WTC11 (cell line): ENCODE results near the gene BLMH. TPM values are rescaled to one million over a fixed set of nuclear protein-coding genes. Genes with fewer than 3 reads are reported as not detected.

Experiments
- ATAC-seq: fragments of 200-7000 bp; cut with Tn5 transposase; 2 replicates; pipeline ENCODE4 v1.10.0; 2021; ENCODE audit warnings: mild to moderate bottlenecking, moderate library complexity
- CTCF ChIA-PET: fragments of 300-600 bp; sonication (Branson Sonifier 250); formaldehyde crosslinking; loops from one replicate; lab custom pipeline; 2021; ENCODE audit warnings: antibody characterized with exemption; lab: Charles Lee
- POLR2A ChIA-PET: fragments of 350-600 bp; sonication (Branson Sonifier 250); formaldehyde crosslinking; loops from one replicate; lab custom pipeline; 2021; ENCODE audit warnings: antibody characterized with exemption; lab: Charles Lee
- DNase-seq: peaks from one replicate; pipeline ENCODE4 v3.0.0; 2021; ENCODE audit warnings: low spot score
- H3K27ac Mint-ChIP-seq: 2 replicates; pipeline ENCODE4 v1.8.0; 2021; ENCODE audit warnings: mixed read lengths
- H3K27me3 Mint-ChIP-seq: 2 replicates; pipeline ENCODE4 v1.8.0; 2021; ENCODE audit warnings: low read depth, mild to moderate bottlenecking, moderate library complexity, mixed read lengths
- H3K36me3 Mint-ChIP-seq: 2 replicates; pipeline ENCODE4 v1.8.0; 2021; ENCODE audit warnings: mixed read lengths
- H3K4me1 Mint-ChIP-seq: 2 replicates; pipeline ENCODE4 v1.8.0; 2022; ENCODE audit warnings: mixed read lengths
- H3K4me3 Mint-ChIP-seq: 2 replicates; pipeline ENCODE4 v1.8.0; 2021; ENCODE audit warnings: mild to moderate bottlenecking, moderate library complexity, mixed read lengths
- H3K9me3 Mint-ChIP-seq: 2 replicates; pipeline ENCODE4 v1.8.0; 2021; ENCODE audit warnings: mixed read lengths
- ESRRA ChIP-seq: sonication (generic); formaldehyde crosslinking; IDR thresholded peaks from 2 replicates; pipeline ENCODE4 v1.8.1; 2022; ENCODE audit warnings: mild to moderate bottlenecking, missing genetic modification reagents, borderline replicate concordance
- FOXK1 ChIP-seq: sonication (generic); formaldehyde crosslinking; IDR thresholded peaks from 2 replicates; pipeline ENCODE4 v1.8.0; 2022; ENCODE audit warnings: mild to moderate bottlenecking, moderate library complexity, missing genetic modification reagents
- IRF2 ChIP-seq: sonication (generic); formaldehyde crosslinking; IDR thresholded peaks from 2 replicates; pipeline ENCODE4 v1.8.0; 2022; ENCODE audit warnings: low read depth, missing genetic modification reagents, borderline replicate concordance
- JAZF1 ChIP-seq: fragments of 250-450 bp; sonication (Bioruptor Pico); IDR thresholded peaks from 2 replicates; pipeline ENCODE4 v1.9.0; 2021; ENCODE audit warnings: moderate library complexity, mild to moderate bottlenecking, inconsistent platforms
- JUN ChIP-seq: sonication (generic); formaldehyde crosslinking; IDR thresholded peaks from 2 replicates; pipeline ENCODE4 v1.8.0; 2023; ENCODE audit warnings: mild to moderate bottlenecking, missing genetic modification reagents
- SMAD3 ChIP-seq: sonication (generic); formaldehyde crosslinking; IDR thresholded peaks from 2 replicates; pipeline ENCODE4 v1.8.0; 2022; ENCODE audit warnings: missing genetic modification reagents, mild to moderate bottlenecking, borderline replicate concordance
- SP1 ChIP-seq: sonication (generic); formaldehyde crosslinking; conservative IDR thresholded peaks from 2 replicates; pipeline ENCODE4 v1.8.1; 2022; ENCODE audit warnings: missing genetic modification reagents
- TCF7 ChIP-seq: sonication (generic); formaldehyde crosslinking; IDR thresholded peaks from 2 replicates; pipeline ENCODE4 v1.8.0; 2022; ENCODE audit warnings: mild to moderate bottlenecking, low read depth, missing genetic modification reagents, moderate library complexity
- ZNF138 ChIP-seq: sonication (generic); formaldehyde crosslinking; conservative IDR thresholded peaks from 2 replicates; pipeline ENCODE4 v1.8.1; 2022; ENCODE audit warnings: mild to moderate bottlenecking, moderate library complexity, missing genetic modification reagents
- ZNF219 ChIP-seq: sonication (generic); formaldehyde crosslinking; IDR thresholded peaks from 2 replicates; pipeline ENCODE4 v1.8.0; 2023; ENCODE audit warnings: missing genetic modification reagents, mild to moderate bottlenecking, borderline replicate concordance
- ZNF263 ChIP-seq: sonication (generic); formaldehyde crosslinking; IDR thresholded peaks from 2 replicates; pipeline ENCODE4 v1.8.1; 2022; ENCODE audit warnings: low read depth, mild to moderate bottlenecking, moderate library complexity, missing genetic modification reagents
- ZNF416 ChIP-seq: fragments of 250-450 bp; sonication (Bioruptor Pico); IDR thresholded peaks from 2 replicates; pipeline ENCODE4 v1.9.0; 2021; ENCODE audit warnings: mild to moderate bottlenecking, inconsistent platforms
- ZNF671 ChIP-seq: fragments of 250-450 bp; sonication (Bioruptor Pico); IDR thresholded peaks from 2 replicates; pipeline ENCODE4 v1.8.0; 2021; ENCODE audit warnings: mild to moderate bottlenecking
- total RNA-seq: library from RNA; stranded (reverse); gene quantifications from 3 replicates; pipeline ENCODE4 v1.2.3, GENCODE V29; 2021
- TF ChIP-seq, protein P1 (sequence below): sonication (generic); formaldehyde crosslinking; conservative IDR thresholded peaks from 2 replicates; pipeline ENCODE4 v1.8.1; 2023; ENCODE audit warnings: mild to moderate bottlenecking, low read depth, missing genetic modification reagents, moderate library complexity
- TF ChIP-seq, protein P2 (sequence below): fragments of 250-450 bp; sonication (Bioruptor Pico); IDR thresholded peaks from 2 replicates; pipeline ENCODE4 v1.9.0; 2021; ENCODE audit warnings: moderate library complexity, mild to moderate bottlenecking, inconsistent platforms, borderline replicate concordance
- TF ChIP-seq, protein P3 (sequence below): sonication (generic); formaldehyde crosslinking; IDR thresholded peaks from 2 replicates; pipeline ENCODE4 v1.8.1; 2022; ENCODE audit warnings: low read depth, mild to moderate bottlenecking, moderate library complexity, missing genetic modification reagents, borderline replicate concordance
- TF ChIP-seq, protein P4 (sequence below): sonication (generic); formaldehyde crosslinking; IDR thresholded peaks from 2 replicates; pipeline ENCODE4 v1.8.1; 2022; ENCODE audit warnings: mild to moderate bottlenecking, moderate library complexity, missing genetic modification reagents
- TF ChIP-seq, protein P5 (sequence below): sonication (generic); formaldehyde crosslinking; IDR thresholded peaks from 2 replicates; pipeline ENCODE4 v1.8.1; 2023; ENCODE audit warnings: mild to moderate bottlenecking, missing genetic modification reagents, moderate library complexity
- TF ChIP-seq, protein P6 (sequence below): sonication (generic); formaldehyde crosslinking; IDR thresholded peaks from 2 replicates; pipeline ENCODE4 v1.8.1; 2023; ENCODE audit warnings: mild to moderate bottlenecking, missing genetic modification reagents
- TF ChIP-seq, protein P7 (sequence below): sonication (generic); formaldehyde crosslinking; IDR thresholded peaks from 2 replicates; pipeline ENCODE4 v1.8.0; 2022; ENCODE audit warnings: missing genetic modification reagents

BLMH gene
- total RNA-seq, 1 experiment from 2014 or later, result 63.9 TPM

DNA sequence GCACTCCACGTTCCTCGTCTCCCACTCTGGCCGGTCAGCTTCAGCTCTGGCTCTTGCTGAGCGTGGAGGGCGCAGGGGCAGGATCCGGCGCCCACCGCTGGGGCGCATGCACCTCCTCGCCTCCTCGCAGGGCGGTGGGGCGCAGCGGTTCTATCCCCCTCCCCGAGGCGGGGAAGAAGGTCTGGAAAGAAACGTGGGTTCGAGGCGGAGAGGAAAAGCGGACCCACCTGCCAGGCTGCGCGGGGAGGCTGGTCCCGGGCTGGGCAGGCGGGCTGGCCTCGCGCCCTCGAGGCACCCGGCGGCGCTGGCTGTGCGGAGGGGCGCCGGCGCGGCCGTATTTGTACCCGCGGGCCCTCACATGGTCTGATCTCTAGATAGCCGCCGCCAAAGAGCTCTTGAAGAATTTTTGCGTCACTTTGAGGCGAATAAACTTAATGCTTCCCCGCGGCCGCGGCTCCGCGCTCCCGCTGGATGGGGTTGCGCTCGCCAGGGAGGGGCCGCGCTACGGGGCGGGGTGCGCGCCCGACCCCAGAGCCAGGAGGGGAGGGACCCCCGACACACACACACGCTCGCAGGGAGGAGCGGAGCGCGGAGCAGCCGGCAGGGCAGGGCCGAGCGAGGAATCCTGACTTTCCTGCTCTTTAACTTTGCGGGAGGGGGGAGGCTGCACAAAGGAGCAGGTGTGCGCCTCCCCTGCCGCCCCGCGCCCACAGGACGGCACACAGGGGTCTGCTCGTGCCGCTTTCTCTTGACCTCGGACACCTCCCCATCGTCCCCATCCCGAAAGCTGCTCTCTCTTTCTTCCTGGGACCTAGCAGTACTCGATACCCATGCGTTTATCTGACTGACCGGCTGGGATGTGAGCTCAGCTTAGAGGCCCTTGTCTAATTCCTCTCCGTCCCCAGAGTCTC, 56.1 kb downstream of the BLMH start, which contains the start of gene SLC6A4 (continued):
- no peak for TF ChIP-seq ZNF416 (CRISPR knock-in tag)
- TF ChIP-seq, protein P1, sequence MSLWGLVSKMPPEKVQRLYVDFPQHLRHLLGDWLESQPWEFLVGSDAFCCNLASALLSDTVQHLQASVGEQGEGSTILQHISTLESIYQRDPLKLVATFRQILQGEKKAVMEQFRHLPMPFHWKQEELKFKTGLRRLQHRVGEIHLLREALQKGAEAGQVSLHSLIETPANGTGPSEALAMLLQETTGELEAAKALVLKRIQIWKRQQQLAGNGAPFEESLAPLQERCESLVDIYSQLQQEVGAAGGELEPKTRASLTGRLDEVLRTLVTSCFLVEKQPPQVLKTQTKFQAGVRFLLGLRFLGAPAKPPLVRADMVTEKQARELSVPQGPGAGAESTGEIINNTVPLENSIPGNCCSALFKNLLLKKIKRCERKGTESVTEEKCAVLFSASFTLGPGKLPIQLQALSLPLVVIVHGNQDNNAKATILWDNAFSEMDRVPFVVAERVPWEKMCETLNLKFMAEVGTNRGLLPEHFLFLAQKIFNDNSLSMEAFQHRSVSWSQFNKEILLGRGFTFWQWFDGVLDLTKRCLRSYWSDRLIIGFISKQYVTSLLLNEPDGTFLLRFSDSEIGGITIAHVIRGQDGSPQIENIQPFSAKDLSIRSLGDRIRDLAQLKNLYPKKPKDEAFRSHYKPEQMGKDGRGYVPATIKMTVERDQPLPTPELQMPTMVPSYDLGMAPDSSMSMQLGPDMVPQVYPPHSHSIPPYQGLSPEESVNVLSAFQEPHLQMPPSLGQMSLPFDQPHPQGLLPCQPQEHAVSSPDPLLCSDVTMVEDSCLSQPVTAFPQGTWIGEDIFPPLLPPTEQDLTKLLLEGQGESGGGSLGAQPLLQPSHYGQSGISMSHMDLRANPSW (CRISPR knock-in tag), result no peak
- TF ChIP-seq ZNF138 (CRISPR knock-in tag), result 0 out of 2 replicates have a peak, but pooled peaks have one; percentile 63
- TF ChIP-seq TCF7 (CRISPR knock-in tag), result peak; percentile 94
- TF ChIP-seq, protein P2, sequence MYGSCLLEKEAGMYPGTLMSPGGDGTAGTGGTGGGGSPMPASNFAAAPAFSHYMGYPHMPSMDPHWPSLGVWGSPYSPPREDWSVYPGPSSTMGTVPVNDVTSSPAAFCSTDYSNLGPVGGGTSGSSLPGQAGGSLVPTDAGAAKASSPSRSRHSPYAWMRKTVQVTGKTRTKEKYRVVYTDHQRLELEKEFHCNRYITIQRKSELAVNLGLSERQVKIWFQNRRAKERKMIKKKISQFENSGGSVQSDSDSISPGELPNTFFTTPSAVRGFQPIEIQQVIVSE, result no peak
- TF ChIP-seq JAZF1 (CRISPR knock-in tag), result no peak
- no peak for TF ChIP-seq SP1 (CRISPR knock-in tag)
- TF ChIP-seq, protein P3, sequence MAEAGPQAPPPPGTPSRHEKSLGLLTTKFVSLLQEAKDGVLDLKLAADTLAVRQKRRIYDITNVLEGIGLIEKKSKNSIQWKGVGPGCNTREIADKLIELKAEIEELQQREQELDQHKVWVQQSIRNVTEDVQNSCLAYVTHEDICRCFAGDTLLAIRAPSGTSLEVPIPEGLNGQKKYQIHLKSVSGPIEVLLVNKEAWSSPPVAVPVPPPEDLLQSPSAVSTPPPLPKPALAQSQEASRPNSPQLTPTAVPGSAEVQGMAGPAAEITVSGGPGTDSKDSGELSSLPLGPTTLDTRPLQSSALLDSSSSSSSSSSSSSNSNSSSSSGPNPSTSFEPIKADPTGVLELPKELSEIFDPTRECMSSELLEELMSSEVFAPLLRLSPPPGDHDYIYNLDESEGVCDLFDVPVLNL, result peak; percentile 86
- TF ChIP-seq IRF2 (CRISPR knock-in tag), result no peak
- peak; percentile 79; the same call in 1 of the 2 replicates for TF ChIP-seq FOXK1 (CRISPR knock-in tag)
- TF ChIP-seq SMAD3 (CRISPR knock-in tag), result no peak; the same call in 1 of the 2 replicates
- TF ChIP-seq, protein P4, sequence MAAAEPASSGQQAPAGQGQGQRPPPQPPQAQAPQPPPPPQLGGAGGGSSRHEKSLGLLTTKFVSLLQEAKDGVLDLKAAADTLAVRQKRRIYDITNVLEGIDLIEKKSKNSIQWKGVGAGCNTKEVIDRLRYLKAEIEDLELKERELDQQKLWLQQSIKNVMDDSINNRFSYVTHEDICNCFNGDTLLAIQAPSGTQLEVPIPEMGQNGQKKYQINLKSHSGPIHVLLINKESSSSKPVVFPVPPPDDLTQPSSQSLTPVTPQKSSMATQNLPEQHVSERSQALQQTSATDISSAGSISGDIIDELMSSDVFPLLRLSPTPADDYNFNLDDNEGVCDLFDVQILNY (CRISPR knock-in tag), result peak; percentile 98
- peak; percentile 97 for TF ChIP-seq ZNF219 (CRISPR knock-in tag)

DNA sequence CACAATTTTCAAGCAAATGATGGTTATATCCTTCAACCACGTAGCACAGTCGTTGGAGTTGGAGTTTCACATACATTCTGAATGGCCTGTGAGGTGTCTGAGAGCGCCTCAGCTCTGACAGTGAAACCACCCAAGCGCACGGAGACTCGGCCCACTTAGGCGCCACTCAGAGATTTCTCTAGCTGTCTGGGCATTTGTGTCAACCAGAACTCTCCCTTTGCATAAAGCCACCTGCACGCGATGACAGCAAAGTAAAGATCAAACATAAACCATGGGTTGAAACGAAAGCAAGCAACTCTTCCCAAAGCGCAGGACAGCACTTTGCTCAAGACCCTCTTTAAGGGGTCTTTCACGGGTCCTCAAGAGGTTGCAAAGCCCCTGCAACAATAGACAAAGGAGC, 56.8 kb downstream of the BLMH start:
- POLR2A ChIA-PET, result no interaction called here
- TF ChIP-seq ESRRA (CRISPR knock-in tag), result no peak
- TF ChIP-seq ZNF263 (CRISPR knock-in tag), result no peak
- TF ChIP-seq, protein P5, sequence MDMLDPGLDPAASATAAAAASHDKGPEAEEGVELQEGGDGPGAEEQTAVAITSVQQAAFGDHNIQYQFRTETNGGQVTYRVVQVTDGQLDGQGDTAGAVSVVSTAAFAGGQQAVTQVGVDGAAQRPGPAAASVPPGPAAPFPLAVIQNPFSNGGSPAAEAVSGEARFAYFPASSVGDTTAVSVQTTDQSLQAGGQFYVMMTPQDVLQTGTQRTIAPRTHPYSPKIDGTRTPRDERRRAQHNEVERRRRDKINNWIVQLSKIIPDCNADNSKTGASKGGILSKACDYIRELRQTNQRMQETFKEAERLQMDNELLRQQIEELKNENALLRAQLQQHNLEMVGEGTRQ (CRISPR knock-in tag), result no peak
- no peak for TF ChIP-seq JAZF1 (CRISPR knock-in tag)
- TF ChIP-seq, protein P6, sequence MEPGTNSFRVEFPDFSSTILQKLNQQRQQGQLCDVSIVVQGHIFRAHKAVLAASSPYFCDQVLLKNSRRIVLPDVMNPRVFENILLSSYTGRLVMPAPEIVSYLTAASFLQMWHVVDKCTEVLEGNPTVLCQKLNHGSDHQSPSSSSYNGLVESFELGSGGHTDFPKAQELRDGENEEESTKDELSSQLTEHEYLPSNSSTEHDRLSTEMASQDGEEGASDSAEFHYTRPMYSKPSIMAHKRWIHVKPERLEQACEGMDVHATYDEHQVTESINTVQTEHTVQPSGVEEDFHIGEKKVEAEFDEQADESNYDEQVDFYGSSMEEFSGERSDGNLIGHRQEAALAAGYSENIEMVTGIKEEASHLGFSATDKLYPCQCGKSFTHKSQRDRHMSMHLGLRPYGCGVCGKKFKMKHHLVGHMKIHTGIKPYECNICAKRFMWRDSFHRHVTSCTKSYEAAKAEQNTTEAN (CRISPR knock-in tag), result no peak
- no peak for TF ChIP-seq ZNF671
- TF ChIP-seq SP1 (CRISPR knock-in tag), result no peak
- TF ChIP-seq JUN (CRISPR knock-in tag), result no peak
- TF ChIP-seq, protein P7, sequence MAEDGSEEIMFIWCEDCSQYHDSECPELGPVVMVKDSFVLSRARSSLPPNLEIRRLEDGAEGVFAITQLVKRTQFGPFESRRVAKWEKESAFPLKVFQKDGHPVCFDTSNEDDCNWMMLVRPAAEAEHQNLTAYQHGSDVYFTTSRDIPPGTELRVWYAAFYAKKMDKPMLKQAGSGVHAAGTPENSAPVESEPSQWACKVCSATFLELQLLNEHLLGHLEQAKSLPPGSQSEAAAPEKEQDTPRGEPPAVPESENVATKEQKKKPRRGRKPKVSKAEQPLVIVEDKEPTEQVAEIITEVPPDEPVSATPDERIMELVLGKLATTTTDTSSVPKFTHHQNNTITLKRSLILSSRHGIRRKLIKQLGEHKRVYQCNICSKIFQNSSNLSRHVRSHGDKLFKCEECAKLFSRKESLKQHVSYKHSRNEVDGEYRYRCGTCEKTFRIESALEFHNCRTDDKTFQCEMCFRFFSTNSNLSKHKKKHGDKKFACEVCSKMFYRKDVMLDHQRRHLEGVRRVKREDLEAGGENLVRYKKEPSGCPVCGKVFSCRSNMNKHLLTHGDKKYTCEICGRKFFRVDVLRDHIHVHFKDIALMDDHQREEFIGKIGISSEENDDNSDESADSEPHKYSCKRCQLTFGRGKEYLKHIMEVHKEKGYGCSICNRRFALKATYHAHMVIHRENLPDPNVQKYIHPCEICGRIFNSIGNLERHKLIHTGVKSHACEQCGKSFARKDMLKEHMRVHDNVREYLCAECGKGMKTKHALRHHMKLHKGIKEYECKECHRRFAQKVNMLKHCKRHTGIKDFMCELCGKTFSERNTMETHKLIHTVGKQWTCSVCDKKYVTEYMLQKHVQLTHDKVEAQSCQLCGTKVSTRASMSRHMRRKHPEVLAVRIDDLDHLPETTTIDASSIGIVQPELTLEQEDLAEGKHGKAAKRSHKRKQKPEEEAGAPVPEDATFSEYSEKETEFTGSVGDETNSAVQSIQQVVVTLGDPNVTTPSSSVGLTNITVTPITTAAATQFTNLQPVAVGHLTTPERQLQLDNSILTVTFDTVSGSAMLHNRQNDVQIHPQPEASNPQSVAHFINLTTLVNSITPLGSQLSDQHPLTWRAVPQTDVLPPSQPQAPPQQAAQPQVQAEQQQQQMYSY, result no peak
- CTCF ChIA-PET, result interaction anchor here (1.3 to 5.2 kb wide), 4 partner anchors 8 to 141 kb away, joined by 4 to 42 read pairs (median 22); no protein-coding TSS in a partner anchor

More for the DNA sequence above, 56.8 kb downstream of the BLMH start:
- Mint-ChIP-seq H3K27ac (no peak overlapping the region), H3K36me3 (peaks cover under 1% of the 10 kb centered on the region; the same call in 1 of the 2 replicates), H3K9me3 (peaks cover 3% of the 10 kb centered on the region), H3K4me1 (peaks cover 28% of the 10 kb centered on the region), H3K4me3 (peak overlapping the region; percentile 59), H3K27me3 (peaks cover 77% of the 10 kb centered on the region)
- ATAC-seq, result no peak
- DNase-seq, result no peak
